Kidney (tissue), 14 donors: Measurements from ENCODE around the gene NINJ2. TPM values are rescaled to one million over a fixed set of nuclear protein-coding genes. Genes with fewer than 3 reads are reported as not detected.

ENCODE experiments used
- DNase-seq, 5 donors: peaks; one replicate each; pipeline ENCODE4 v3.0.0-alpha.2; 2013 to 2020
- FAIRE-seq: peaks from 2 replicates; lab custom pipeline; 2012; peaks lifted over from hg19 to GRCh38; lab: Jason Lieb, UNC
- H3K27ac ChIP-seq, 2 donors: one replicate each; pipeline ENCODE4 v1.7.0; 2013; ENCODE audit warnings: low read depth in 2 of 2, low read length in 2 of 2, inconsistent platforms in 1 of 2
- H3K27me3 ChIP-seq: one replicate; pipeline ENCODE4 v1.7.1; 2013; ENCODE audit warnings: low read length, inconsistent platforms; ENCODE audit not compliant: control insufficient read depth, insufficient read depth
- H3K36me3 ChIP-seq, 3 donors: one replicate each; pipeline versions ENCODE4 v1.7.0 to v1.7.1; 2013; ENCODE audit warnings: low read length in 3 of 3, control low read depth in 1 of 3, inconsistent platforms in 1 of 3; ENCODE audit not compliant: insufficient read depth in 3 of 3, control insufficient read depth in 2 of 3
- H3K4me1 ChIP-seq, 3 donors: one replicate each; pipeline versions ENCODE4 v1.7.0 to v1.7.1; 2013; ENCODE audit warnings: low read length in 3 of 3, inconsistent platforms in 1 of 3, low read depth in 1 of 3; ENCODE audit not compliant: control insufficient read depth in 2 of 3, insufficient read depth in 2 of 3
- H3K4me3 ChIP-seq, 3 donors: one replicate each; pipeline versions ENCODE4 v1.7.0 to v1.8.1; 2013; ENCODE audit warnings: low read length in 3 of 3, control low read depth in 1 of 3, inconsistent platforms in 1 of 3
- H3K9ac ChIP-seq, 3 donors: one replicate each; pipeline versions ENCODE4 v1.7.0 to v1.7.1; 2013; ENCODE audit warnings: low read length in 3 of 3, control low read depth in 1 of 3, inconsistent platforms in 1 of 3
- H3K9me3 ChIP-seq, 3 donors: one replicate each; pipeline versions ENCODE4 v1.7.0 to v1.7.1; 2013; ENCODE audit warnings: low read length in 3 of 3, control low read depth in 1 of 3, inconsistent platforms in 1 of 3; ENCODE audit not compliant: control insufficient read depth in 2 of 3, insufficient read depth in 1 of 3
- intact Hi-C: fragments of 100-400 bp; cut with DNase I; formaldehyde crosslinking; loops from one replicate; pipeline ENCODE4 v1.11.1; 2022
- polyA plus RNA-seq: library from polyadenylated mRNA; stranded (reverse); fragments of 350-450 nt; fragmentation: Illumina TruSeq; extraction: RNeasy Lipid Tissue Mini Kit (QIAGEN cat#74804); gene quantifications from one replicate; pipeline ENCODE4 v1.2.3, GENCODE V29; 2014; ENCODE audit warnings: low read depth, low replicate concordance; ENCODE audit not compliant: insufficient read depth
- total RNA-seq: library from RNA; stranded (reverse); fragmentation: NEBNext Ultra II Directional; extraction: Animal tissue kit (Norgen Biotek cat#: 25700); gene quantifications from one replicate; pipeline ENCODE4 v1.2.1, GENCODE V29; 2021
- TF ChIP-seq, protein P1 (sequence below): IDR thresholded peaks from 3 replicates; pipeline ENCODE4 v1.5.1; 2012; ENCODE audit warnings: mild to moderate bottlenecking, moderate library complexity, borderline replicate concordance; ENCODE audit not compliant: insufficient read depth; ENCODE audit errors: extremely low read depth
- donor health status: control.
- donor health status: control.
- donor health status: control.
- donor health status: control.
- donor health status: control.
- donor health status: DM: yes; HTN: yes; CAD: no.
- donor health status: Normal renal cell carcinoma (clear cell type).

Gene NINJ2
- total and polyA plus RNA-seq, 2 donors from 2014 or later: 0.69 to 2.8 TPM

DNA sequence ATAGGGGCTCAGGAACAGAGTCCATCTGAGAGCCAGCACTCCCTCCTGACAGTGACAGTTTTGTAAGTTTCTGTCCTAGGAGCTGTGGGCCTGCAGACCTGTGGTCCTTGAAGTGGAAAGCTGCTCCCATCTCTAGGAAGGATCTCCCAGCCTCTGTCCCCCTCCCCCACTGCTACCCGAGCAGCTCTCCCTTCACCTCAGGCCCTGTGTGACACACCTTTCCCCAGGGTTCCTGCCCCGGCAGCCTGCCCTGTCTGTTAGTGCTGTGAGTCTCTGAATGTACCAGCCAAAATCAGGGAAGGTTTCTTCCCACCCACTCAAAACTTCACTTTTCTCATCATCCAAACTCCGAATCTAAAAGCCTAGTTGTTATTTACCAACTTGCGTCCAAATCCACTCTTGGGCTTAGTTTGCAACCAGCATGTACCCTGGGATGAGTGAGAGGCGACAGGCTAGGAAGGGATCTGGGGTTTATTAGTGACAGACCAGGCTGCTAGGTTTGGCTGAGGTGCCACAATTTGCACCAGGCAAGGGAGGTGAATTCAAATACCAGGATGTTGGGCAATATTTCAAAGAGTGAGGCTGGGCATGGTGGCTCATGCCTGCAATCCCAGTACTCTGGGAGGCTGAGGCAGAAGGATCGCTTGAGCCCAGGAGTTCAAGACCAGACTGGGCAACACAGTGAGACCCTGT lies 39.9 kb downstream of the NINJ2 start:
- no peak overlapping the region for H3K27ac ChIP-seq
- H3K36me3 ChIP-seq: no peaks in the 10 kb centered on the region
- no peak overlapping the region for H3K9ac ChIP-seq
- H3K4me1 ChIP-seq: no peaks in the 10 kb centered on the region
- intact Hi-C loops: no loop called here
- DNase-seq (no peak), FAIRE-seq (no peak)
- H3K4me3 ChIP-seq: no peak overlapping the region
- TF ChIP-seq, protein P1, sequence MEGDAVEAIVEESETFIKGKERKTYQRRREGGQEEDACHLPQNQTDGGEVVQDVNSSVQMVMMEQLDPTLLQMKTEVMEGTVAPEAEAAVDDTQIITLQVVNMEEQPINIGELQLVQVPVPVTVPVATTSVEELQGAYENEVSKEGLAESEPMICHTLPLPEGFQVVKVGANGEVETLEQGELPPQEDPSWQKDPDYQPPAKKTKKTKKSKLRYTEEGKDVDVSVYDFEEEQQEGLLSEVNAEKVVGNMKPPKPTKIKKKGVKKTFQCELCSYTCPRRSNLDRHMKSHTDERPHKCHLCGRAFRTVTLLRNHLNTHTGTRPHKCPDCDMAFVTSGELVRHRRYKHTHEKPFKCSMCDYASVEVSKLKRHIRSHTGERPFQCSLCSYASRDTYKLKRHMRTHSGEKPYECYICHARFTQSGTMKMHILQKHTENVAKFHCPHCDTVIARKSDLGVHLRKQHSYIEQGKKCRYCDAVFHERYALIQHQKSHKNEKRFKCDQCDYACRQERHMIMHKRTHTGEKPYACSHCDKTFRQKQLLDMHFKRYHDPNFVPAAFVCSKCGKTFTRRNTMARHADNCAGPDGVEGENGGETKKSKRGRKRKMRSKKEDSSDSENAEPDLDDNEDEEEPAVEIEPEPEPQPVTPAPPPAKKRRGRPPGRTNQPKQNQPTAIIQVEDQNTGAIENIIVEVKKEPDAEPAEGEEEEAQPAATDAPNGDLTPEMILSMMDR: no peak
- H3K9me3 ChIP-seq: no peaks in the 10 kb centered on the region
- no peaks in the 10 kb centered on the region for H3K27me3 ChIP-seq

DNA sequence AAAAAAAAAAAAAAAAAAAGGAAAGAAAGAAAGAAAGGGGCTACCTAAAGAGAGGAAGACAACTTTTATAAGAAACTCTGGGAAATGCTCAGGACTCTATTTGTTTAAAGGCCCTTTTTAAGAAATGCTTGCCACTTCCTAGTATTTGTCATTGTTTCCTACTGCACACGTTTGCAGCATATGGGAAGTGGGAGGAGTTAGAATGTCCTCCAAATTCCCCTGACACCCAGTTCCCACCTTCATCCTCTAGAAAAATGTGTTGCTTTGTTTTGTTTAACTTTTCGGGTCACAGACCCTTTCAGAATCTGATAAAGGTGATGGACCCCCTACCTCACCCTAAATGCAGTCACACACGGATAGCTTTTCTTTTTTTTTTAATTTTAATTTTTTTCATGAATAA lies 40.8 kb downstream of the NINJ2 start:
- H3K27ac ChIP-seq: no peak overlapping the region
- no peak overlapping the region for H3K4me3 ChIP-seq
- H3K36me3 ChIP-seq: no peaks in the 10 kb centered on the region
- no peaks in the 10 kb centered on the region for H3K9me3 ChIP-seq
- FAIRE-seq: no peak
- intact Hi-C loops: no loop called here
- no peak overlapping the region for H3K9ac ChIP-seq
- no peaks in the 10 kb centered on the region for H3K27me3 ChIP-seq
- DNase-seq: no peak
- no peaks in the 10 kb centered on the region for H3K4me1 ChIP-seq
- TF ChIP-seq, protein P1: no peak

DNA sequence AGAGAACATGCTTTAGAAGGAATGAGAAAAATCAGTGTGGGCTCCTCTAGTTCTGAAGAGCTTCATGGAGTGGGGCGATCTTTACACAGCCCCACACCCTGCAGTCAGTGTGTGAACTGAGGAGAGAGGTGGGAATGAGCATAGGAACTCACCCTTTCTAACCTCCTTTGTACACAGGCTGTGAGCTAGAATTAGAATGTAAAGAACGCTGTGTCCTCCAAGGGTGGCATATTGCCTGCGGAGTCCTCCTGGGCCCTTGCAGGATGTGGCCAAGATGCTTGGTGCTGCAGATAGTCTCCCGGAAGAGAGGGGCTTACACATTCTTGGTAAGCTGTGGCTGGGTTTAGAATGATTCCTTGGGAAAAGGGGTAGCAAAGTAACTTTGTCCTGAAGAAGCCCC lies 43.9 kb downstream of the NINJ2 start:
- no peak for DNase-seq
- FAIRE-seq: no peak
- H3K27ac ChIP-seq: no peak overlapping the region

More for the DNA sequence above, 43.9 kb downstream of the NINJ2 start:
- Histone ChIP-seq H3K4me1 (no peaks in the 10 kb centered on the region), H3K36me3 (no peaks in the 10 kb centered on the region), H3K27me3 (no peaks in the 10 kb centered on the region), H3K9ac (no peak overlapping the region), H3K9me3 (no peaks in the 10 kb centered on the region), H3K4me3 (no peak overlapping the region)
- TF ChIP-seq, protein P1: no peak
- intact Hi-C loops: no loop called here
